Tibial nerve (tissue), 4 donors: ENCODE measurements around the gene PAGR1.

Experiments used
- EP300 ChIP-seq, 2 donors: sonication (generic); formaldehyde crosslinking; IDR thresholded peaks; one replicate each; pipeline ENCODE4 v1.6.1; 2017; ENCODE audit warnings: antibody characterized with exemption in 2 of 2, mild to moderate bottlenecking in 1 of 2
- TF ChIP-seq, protein P1 (sequence below), 5 experiments: fragments of 200-600 bp in 3 of 5; fragments of 450-650 bp in 2 of 5; sonication (generic) in 3 of 5; IDR thresholded peaks; one replicate each; pipeline ENCODE4 v1.5.1; 2016 to 2019; ENCODE audit warnings: antibody characterized with exemption in 5 of 5, mild to moderate bottlenecking in 3 of 5, moderate library complexity in 2 of 5

DNA sequence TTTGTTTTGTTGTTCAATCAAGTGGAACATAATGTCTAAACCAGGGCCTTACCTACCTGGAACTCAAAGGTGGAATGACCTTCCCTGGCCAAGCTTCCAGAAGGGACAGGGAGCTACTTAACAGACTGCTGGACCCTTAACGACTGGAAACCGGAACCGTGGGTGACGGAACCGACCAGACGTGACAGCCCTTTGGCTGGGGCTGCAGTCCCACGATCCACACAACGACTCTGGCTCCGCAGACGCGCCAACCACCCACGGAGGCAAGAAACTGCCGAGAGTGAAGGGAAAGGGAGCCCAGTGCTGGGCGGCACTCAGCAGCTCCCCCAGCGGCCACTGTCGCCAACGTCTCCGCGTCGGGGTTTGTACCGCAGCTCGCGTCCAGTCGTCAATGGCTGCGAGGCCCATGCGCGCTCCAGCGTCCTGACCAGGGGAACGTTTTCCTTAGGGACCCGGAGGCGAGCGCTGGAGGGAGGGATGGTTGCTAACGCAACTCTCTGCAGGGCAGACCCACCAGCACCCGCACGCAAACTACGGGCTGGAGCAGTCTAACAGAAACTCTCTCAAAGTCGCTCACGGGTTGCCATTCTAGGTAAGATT lies 31.0 kb upstream of the PAGR1 start:
- TF ChIP-seq EP300 (IDR thresholded peaks at IDR 0.05), result no peak
- TF ChIP-seq, protein P1, sequence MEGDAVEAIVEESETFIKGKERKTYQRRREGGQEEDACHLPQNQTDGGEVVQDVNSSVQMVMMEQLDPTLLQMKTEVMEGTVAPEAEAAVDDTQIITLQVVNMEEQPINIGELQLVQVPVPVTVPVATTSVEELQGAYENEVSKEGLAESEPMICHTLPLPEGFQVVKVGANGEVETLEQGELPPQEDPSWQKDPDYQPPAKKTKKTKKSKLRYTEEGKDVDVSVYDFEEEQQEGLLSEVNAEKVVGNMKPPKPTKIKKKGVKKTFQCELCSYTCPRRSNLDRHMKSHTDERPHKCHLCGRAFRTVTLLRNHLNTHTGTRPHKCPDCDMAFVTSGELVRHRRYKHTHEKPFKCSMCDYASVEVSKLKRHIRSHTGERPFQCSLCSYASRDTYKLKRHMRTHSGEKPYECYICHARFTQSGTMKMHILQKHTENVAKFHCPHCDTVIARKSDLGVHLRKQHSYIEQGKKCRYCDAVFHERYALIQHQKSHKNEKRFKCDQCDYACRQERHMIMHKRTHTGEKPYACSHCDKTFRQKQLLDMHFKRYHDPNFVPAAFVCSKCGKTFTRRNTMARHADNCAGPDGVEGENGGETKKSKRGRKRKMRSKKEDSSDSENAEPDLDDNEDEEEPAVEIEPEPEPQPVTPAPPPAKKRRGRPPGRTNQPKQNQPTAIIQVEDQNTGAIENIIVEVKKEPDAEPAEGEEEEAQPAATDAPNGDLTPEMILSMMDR (IDR thresholded peaks at IDR 0.05), result peak; percentile 76 to 83 (median 79)
